ENCODE data around the gene ARL16. TPM values are rescaled to one million over a fixed set of nuclear protein-coding genes. Genes with fewer than 3 reads are reported as not detected.

Gene ARL16
- total and polyA plus RNA-seq, 4 donors: 7.9 to 24.3 (median 11.3) TPM

DNA sequence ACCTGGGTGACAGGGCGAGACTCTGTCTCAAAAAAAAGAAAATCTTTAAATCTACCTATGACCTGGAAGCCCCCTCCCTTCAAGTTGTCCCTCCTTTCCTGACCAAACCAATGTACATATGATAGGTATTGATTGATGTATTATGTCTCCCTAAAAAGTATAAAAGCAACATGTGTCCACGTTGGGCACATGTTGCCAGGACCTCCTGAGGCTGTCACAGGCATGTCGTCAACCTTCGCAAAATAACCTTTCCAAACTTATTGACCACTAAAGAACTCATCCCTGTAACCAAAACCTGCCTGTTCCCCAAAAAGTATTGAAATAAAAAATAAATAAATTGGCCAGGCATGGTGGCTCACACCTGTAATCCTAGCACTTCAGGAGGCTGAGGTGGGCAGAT lies 21.6 kb downstream of the ARL16 start (continued):
- TF ChIP-seq GABPA (IDR thresholded peaks at IDR 0.05 in 1 of 2, conservative IDR thresholded peaks at IDR 0.05 in 1 of 2) (no peak), EGR1 (IDR thresholded peaks at IDR 0.05; ENCODE audit: low read depth in 2 of 2) (no peak)

DNA sequence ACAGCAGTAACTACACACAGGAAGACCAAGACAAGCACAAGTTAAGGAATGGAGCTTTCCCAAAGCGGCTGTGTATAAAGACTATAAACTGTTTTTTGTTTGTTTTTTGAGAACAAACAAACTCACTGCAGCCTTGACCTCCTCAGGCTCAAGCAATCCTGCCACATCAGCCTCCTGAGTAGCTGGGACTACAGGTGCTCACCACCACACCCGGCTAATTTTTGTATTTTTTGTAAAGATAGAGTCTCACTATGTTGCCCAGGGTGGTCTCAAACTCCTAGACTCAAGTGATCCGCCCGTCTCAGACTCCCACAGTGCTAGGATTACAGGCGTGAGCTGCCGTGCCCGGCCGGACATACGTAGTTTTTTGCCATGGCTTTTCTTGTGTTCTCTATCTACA lies 23.2 kb downstream of the ARL16 start:
- no peaks in the 10 kb centered on the region for H3K9me3 ChIP-seq (ENCODE audit: control insufficient read depth in 4 of 4, low read length in 3 of 4)
- no peak overlapping the region for H3K4me3 ChIP-seq (ENCODE audit: low read depth in 1 of 3, low read length in 3 of 3)
- H3K4me1 ChIP-seq (ENCODE audit: control insufficient read depth in 4 of 4, insufficient read depth in 4 of 4, low read length in 3 of 4): peaks cover 2 to 5% (median 3%) of the 10 kb centered on the region in 4 donors
- H3K27me3 ChIP-seq (ENCODE audit: control insufficient read depth in 4 of 4, insufficient read depth in 4 of 4, low read length in 3 of 4): no peaks in the 10 kb centered on the region
- no peak overlapping the region for H3K9ac ChIP-seq (ENCODE audit: low read depth in 1 of 2, low read length in 2 of 2)
- no peak for DNase-seq (ENCODE audit: low spot score)
- TF ChIP-seq RAD21 (IDR thresholded peaks at IDR 0.05) (no peak), SP1 (IDR thresholded peaks at IDR 0.05) (no peak), JUND (IDR thresholded peaks at IDR 0.05) (no peak), EGR1 (IDR thresholded peaks at IDR 0.05; ENCODE audit: low read depth in 2 of 2) (no peak)
- TF ChIP-seq, protein P1, sequence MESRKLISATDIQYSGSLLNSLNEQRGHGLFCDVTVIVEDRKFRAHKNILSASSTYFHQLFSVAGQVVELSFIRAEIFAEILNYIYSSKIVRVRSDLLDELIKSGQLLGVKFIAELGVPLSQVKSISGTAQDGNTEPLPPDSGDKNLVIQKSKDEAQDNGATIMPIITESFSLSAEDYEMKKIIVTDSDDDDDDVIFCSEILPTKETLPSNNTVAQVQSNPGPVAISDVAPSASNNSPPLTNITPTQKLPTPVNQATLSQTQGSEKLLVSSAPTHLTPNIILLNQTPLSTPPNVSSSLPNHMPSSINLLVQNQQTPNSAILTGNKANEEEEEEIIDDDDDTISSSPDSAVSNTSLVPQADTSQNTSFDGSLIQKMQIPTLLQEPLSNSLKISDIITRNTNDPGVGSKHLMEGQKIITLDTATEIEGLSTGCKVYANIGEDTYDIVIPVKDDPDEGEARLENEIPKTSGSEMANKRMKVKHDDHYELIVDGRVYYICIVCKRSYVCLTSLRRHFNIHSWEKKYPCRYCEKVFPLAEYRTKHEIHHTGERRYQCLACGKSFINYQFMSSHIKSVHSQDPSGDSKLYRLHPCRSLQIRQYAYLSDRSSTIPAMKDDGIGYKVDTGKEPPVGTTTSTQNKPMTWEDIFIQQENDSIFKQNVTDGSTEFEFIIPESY (IDR thresholded peaks at IDR 0.05): no peak
- H3K36me3 ChIP-seq (ENCODE audit: control insufficient read depth in 4 of 4, insufficient read depth in 3 of 4, low read depth in 1 of 4, low read length in 3 of 4): peaks cover 0 to 2% (median 1%) of the 10 kb centered on the region in 4 donors
- no peak overlapping the region for H3K27ac ChIP-seq (ENCODE audit: low read depth in 1 of 2, low read length in 2 of 2)
- WGBS: 97% methylated on average over 9 of the region's 9 CpGs

DNA sequence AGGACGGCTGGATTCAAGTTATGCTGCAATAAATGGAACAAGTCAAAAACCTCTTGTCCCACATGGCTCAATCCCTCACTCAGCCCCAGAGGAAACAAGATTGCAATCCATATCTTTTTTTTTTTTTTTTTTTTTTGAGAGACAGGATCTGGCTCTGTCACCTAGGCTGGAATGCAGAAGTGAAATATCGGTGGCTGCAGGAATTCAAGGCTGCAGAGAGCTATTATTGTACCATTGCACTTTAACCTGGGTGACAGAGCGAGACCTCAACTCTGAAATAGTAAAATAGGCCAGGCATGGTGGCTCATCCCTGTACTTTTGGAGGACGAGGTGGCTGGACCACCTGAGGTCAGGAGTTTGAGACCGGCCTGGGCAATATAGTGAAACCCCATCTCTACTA lies 24.6 kb downstream of the ARL16 start:
- DNase-seq (ENCODE audit: low spot score): no peak
- Histone ChIP-seq H3K9ac (ENCODE audit: low read depth in 1 of 2, low read length in 2 of 2) (no peak overlapping the region), H3K27ac (ENCODE audit: low read depth in 1 of 2, low read length in 2 of 2) (no peak overlapping the region), H3K4me3 (ENCODE audit: low read depth in 1 of 3, low read length in 3 of 3) (no peak overlapping the region), H3K4me1 (ENCODE audit: control insufficient read depth in 4 of 4, insufficient read depth in 4 of 4, low read length in 3 of 4) (peaks cover 0 to 3% (median 0%) of the 10 kb centered on the region in 4 donors), H3K9me3 (ENCODE audit: control insufficient read depth in 4 of 4, low read length in 3 of 4) (no peaks in the 10 kb centered on the region), H3K36me3 (ENCODE audit: control insufficient read depth in 4 of 4, insufficient read depth in 3 of 4, low read depth in 1 of 4, low read length in 3 of 4) (no peaks in the 10 kb centered on the region), H3K27me3 (ENCODE audit: control insufficient read depth in 4 of 4, insufficient read depth in 4 of 4, low read length in 3 of 4) (no peaks in the 10 kb centered on the region)
- 79% methylated on average over 5 of the region's 5 CpGs for WGBS
- TF ChIP-seq, protein P2, sequence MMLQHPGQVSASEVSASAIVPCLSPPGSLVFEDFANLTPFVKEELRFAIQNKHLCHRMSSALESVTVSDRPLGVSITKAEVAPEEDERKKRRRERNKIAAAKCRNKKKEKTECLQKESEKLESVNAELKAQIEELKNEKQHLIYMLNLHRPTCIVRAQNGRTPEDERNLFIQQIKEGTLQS (IDR thresholded peaks at IDR 0.05): no peak
- no peak for TF ChIP-seq FOXA1 (IDR thresholded peaks at IDR 0.05)
- no peak for TF ChIP-seq GABPA (IDR thresholded peaks at IDR 0.05 in 1 of 2, conservative IDR thresholded peaks at IDR 0.05 in 1 of 2)
- no peak for TF ChIP-seq YY1 (IDR thresholded peaks at IDR 0.05)
- no peak for TF ChIP-seq HNF4A (conservative IDR thresholded peaks at IDR 0.05)
- TF ChIP-seq, protein P3, sequence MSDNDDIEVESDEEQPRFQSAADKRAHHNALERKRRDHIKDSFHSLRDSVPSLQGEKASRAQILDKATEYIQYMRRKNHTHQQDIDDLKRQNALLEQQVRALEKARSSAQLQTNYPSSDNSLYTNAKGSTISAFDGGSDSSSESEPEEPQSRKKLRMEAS (IDR thresholded peaks at IDR 0.05): no peak
- no peak for TF ChIP-seq RXRA (IDR thresholded peaks at IDR 0.05)
- TF ChIP-seq RAD21 (IDR thresholded peaks at IDR 0.05): no peak
- TF ChIP-seq TAF1 (conservative IDR thresholded peaks at IDR 0.05): no peak
- TF ChIP-seq, protein P4, sequence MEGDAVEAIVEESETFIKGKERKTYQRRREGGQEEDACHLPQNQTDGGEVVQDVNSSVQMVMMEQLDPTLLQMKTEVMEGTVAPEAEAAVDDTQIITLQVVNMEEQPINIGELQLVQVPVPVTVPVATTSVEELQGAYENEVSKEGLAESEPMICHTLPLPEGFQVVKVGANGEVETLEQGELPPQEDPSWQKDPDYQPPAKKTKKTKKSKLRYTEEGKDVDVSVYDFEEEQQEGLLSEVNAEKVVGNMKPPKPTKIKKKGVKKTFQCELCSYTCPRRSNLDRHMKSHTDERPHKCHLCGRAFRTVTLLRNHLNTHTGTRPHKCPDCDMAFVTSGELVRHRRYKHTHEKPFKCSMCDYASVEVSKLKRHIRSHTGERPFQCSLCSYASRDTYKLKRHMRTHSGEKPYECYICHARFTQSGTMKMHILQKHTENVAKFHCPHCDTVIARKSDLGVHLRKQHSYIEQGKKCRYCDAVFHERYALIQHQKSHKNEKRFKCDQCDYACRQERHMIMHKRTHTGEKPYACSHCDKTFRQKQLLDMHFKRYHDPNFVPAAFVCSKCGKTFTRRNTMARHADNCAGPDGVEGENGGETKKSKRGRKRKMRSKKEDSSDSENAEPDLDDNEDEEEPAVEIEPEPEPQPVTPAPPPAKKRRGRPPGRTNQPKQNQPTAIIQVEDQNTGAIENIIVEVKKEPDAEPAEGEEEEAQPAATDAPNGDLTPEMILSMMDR (IDR thresholded peaks at IDR 0.05; ENCODE audit: low read depth, low read length, missing input control): no peak
- TF ChIP-seq, protein P1 (IDR thresholded peaks at IDR 0.05): no peak
